IMR-90 (cell line): ENCODE measurements around the gene FIBIN. TPM values are rescaled to one million over a fixed set of nuclear protein-coding genes. Genes with fewer than 3 reads are reported as not detected.

ENCODE experiments used
- ATAC-seq: fragments of 200-7000 bp; cut with Tn5 transposase; 2 replicates; pipeline ENCODE4 v1.9.1; 2020; ENCODE audit warnings: low read depth, mild to moderate bottlenecking, moderate library complexity
- BruUV-seq: library from RNA; stranded (reverse); fragments of 400-500 nt; replicated peaks from 2 replicates; lab custom pipeline; 2021; lab: Mats Ljungman, UMichigan
- CTCF ChIA-PET: fragments of 300-600 bp; formaldehyde crosslinking; extraction: SDS; loops from one replicate; lab custom pipeline; 2021; ENCODE audit warnings: antibody characterized with exemption; lab: Yijun Ruan, JAX
- POLR2A ChIA-PET: fragments of 300-600 bp; sonication (Branson Sonifier 250); formaldehyde crosslinking; loops from one replicate; lab custom pipeline; 2022; ENCODE audit warnings: antibody characterized with exemption; ENCODE audit not compliant: unreplicated experiment; lab: Charles Lee
- DNase-seq: peaks from one replicate; pipeline ENCODE4 v3.0.0; 2013
- H2AFZ ChIP-seq: replicated peaks from 2 replicates; pipeline ENCODE3; 2013; ENCODE audit warnings: low read length, mild to moderate bottlenecking; ENCODE audit not compliant: poor library complexity
- H2AK5ac ChIP-seq: 2 replicates; pipeline ENCODE4 v1.6.1; 2013; ENCODE audit warnings: low read depth, low read length, inconsistent platforms
- H2AK9ac ChIP-seq: replicated peaks from 2 replicates; pipeline ENCODE3; 2013; ENCODE audit warnings: mild to moderate bottlenecking, low read depth, low read length, moderate library complexity; ENCODE audit not compliant: poor library complexity
- H2BK120ac ChIP-seq: 2 replicates; pipeline ENCODE4 v1.6.1; 2013; ENCODE audit warnings: low read depth, low read length, inconsistent platforms
- H2BK15ac ChIP-seq: 3 replicates; pipeline ENCODE4 v1.6.1; 2013; ENCODE audit warnings: low read depth, low read length, inconsistent platforms
- H2BK20ac ChIP-seq: 2 replicates; pipeline ENCODE4 v1.6.1; 2013; ENCODE audit warnings: low read depth, mild to moderate bottlenecking, inconsistent platforms, low read length, moderate library complexity
- H2BK5ac ChIP-seq: 2 replicates; pipeline ENCODE4 v1.6.1; 2013; ENCODE audit warnings: mild to moderate bottlenecking, low read depth, low read length, inconsistent platforms; ENCODE audit not compliant: poor library complexity, severe bottlenecking
- H3K14ac ChIP-seq: replicated peaks from 2 replicates; pipeline ENCODE4 v1.6.1; 2013; ENCODE audit warnings: low read depth, low read length, inconsistent platforms
- H3K18ac ChIP-seq: 2 replicates; pipeline ENCODE4 v1.6.1; 2013; ENCODE audit warnings: low read depth, low read length, control low read depth
- H3K23ac ChIP-seq: 2 replicates; pipeline ENCODE4 v1.6.1; 2013; ENCODE audit warnings: low read depth, low read length, inconsistent platforms
- H3K27ac ChIP-seq: 2 replicates; pipeline ENCODE4 v1.5.1; 2013; ENCODE audit warnings: mild to moderate bottlenecking, control low read depth, low read length; ENCODE audit not compliant: insufficient read depth
- H3K27me3 ChIP-seq: 2 replicates; pipeline ENCODE4 v1.6.1; 2013; ENCODE audit warnings: low read length; ENCODE audit not compliant: control insufficient read depth, insufficient read depth
- H3K36me3 ChIP-seq: 2 replicates; pipeline ENCODE4 v1.6.1; 2013; ENCODE audit warnings: low read length, mixed read lengths; ENCODE audit not compliant: control insufficient read depth, insufficient read depth
- H3K4ac ChIP-seq: 2 replicates; pipeline ENCODE4 v1.6.1; 2013; ENCODE audit warnings: low read depth, low read length, inconsistent platforms
- H3K4me1 ChIP-seq: 2 replicates; pipeline ENCODE4 v1.6.1; 2013; ENCODE audit warnings: low read length, mixed read lengths; ENCODE audit not compliant: control insufficient read depth, insufficient read depth
- H3K4me2 ChIP-seq: 2 replicates; pipeline ENCODE4 v1.6.1; 2013; ENCODE audit warnings: low read depth, mild to moderate bottlenecking, control low read depth, low read length, moderate library complexity
- H3K4me3 ChIP-seq: 2 replicates; pipeline ENCODE4 v1.5.1; 2013; ENCODE audit warnings: low read depth, mild to moderate bottlenecking, control low read depth, low read length, moderate library complexity; ENCODE audit not compliant: insufficient read depth
- H3K56ac ChIP-seq: 2 replicates; pipeline ENCODE4 v1.6.1; 2013; ENCODE audit warnings: low read length, inconsistent platforms; ENCODE audit not compliant: insufficient read depth; ENCODE audit errors: extremely low read depth
- H3K79me1 ChIP-seq, 2 experiments: 2 replicates each; pipeline ENCODE4 v1.6.1; 2013; ENCODE audit warnings: low read length in 2 of 2, inconsistent platforms in 1 of 2, low read depth in 1 of 2
- H3K9ac ChIP-seq: 2 replicates; pipeline ENCODE4 v1.6.1; 2013; ENCODE audit warnings: low read depth, low read length, control low read depth
- H3K9me1 ChIP-seq: 2 replicates; pipeline ENCODE4 v1.6.1; 2013; ENCODE audit warnings: low read length, inconsistent platforms; ENCODE audit not compliant: insufficient read depth
- H3K9me3 ChIP-seq: 2 replicates; pipeline ENCODE4 v1.6.1; 2013; ENCODE audit warnings: low read length; ENCODE audit not compliant: control insufficient read depth, insufficient read depth
- H4K20me1 ChIP-seq: 2 replicates; pipeline ENCODE4 v1.6.1; 2013; ENCODE audit warnings: low read length, inconsistent platforms; ENCODE audit not compliant: insufficient read depth
- H4K5ac ChIP-seq: 2 replicates; pipeline ENCODE4 v1.6.1; 2013; ENCODE audit warnings: mild to moderate bottlenecking, low read depth, low read length, control low read depth
- H4K8ac ChIP-seq, 2 experiments: 2 replicates each; pipeline ENCODE4 v1.6.1; 2013; ENCODE audit warnings: low read depth in 2 of 2, low read length in 2 of 2, control low read depth in 1 of 2, inconsistent platforms in 1 of 2
- H4K91ac ChIP-seq: 2 replicates; pipeline ENCODE4 v1.6.1; 2013; ENCODE audit warnings: low read depth, low read length, inconsistent platforms; ENCODE audit not compliant: insufficient read depth
- BHLHE40 ChIP-seq: fragments of 150-350 bp; IDR thresholded peaks from 2 replicates; pipeline ENCODE4 v1.6.1; 2016; ENCODE audit warnings: mild to moderate bottlenecking, low read depth, low read length
- CEBPB ChIP-seq: IDR thresholded peaks from 2 replicates; pipeline ENCODE4 v1.6.1; 2012; ENCODE audit warnings: low read depth, low read length, improper control_type of control experiment
- CHD1 ChIP-seq: IDR thresholded peaks from 2 replicates; pipeline ENCODE4 v1.6.1; 2012; ENCODE audit warnings: low read depth, low read length, improper control_type of control experiment
- FOS ChIP-seq: fragments of 150-350 bp; IDR thresholded peaks from 2 replicates; pipeline ENCODE4 v1.6.1; 2016; ENCODE audit warnings: low read depth, low read length
- MAFK ChIP-seq: IDR thresholded peaks from 2 replicates; pipeline ENCODE4 v1.6.1; 2012; ENCODE audit warnings: low read depth, low read length, improper control_type of control experiment
- MAZ ChIP-seq: IDR thresholded peaks from 2 replicates; pipeline ENCODE4 v1.6.1; 2012; ENCODE audit warnings: low read depth, mild to moderate bottlenecking, low read length, improper control_type of control experiment, moderate library complexity, borderline replicate concordance
- MXI1 ChIP-seq: IDR thresholded peaks from 2 replicates; pipeline ENCODE4 v1.6.1; 2012; ENCODE audit warnings: low read depth, mild to moderate bottlenecking, low read length, moderate library complexity, borderline replicate concordance
- NFE2L2 ChIP-seq: fragments of 150-350 bp; IDR thresholded peaks from 2 replicates; pipeline ENCODE4 v1.6.1; 2016; ENCODE audit warnings: low read depth, mild to moderate bottlenecking, low read length
- POLR2A ChIP-seq: IDR thresholded peaks from 2 replicates; pipeline ENCODE4 v1.6.1; 2012; ENCODE audit warnings: mild to moderate bottlenecking, low read depth, low read length
- RAD21 ChIP-seq: IDR thresholded peaks from 2 replicates; pipeline ENCODE4 v1.6.1; 2012; ENCODE audit warnings: low read length, improper control_type of control experiment
- RCOR1 ChIP-seq: IDR thresholded peaks from 2 replicates; pipeline ENCODE4 v1.6.1; 2012; ENCODE audit warnings: mild to moderate bottlenecking, low read length, improper control_type of control experiment; ENCODE audit not compliant: insufficient replicate concordance
- RFX5 ChIP-seq: IDR thresholded peaks from 2 replicates; pipeline ENCODE4 v1.8.0; 2012; ENCODE audit warnings: low read depth, mild to moderate bottlenecking, low read length, moderate library complexity
- SMC3 ChIP-seq: fragments of 150-350 bp; IDR thresholded peaks from 2 replicates; pipeline ENCODE4 v1.6.1; 2016; ENCODE audit warnings: low read depth, mild to moderate bottlenecking, antibody characterized with exemption, low read length, moderate library complexity
- WGBS, 2 experiments: methylation state at CpG; one replicate each; pipeline versions ENCODE4 v1.1.5 to v1.1.7; 2013; ENCODE audit warnings: missing lambda C conversion rate in 2 of 2; ENCODE audit not compliant: insufficient read length in 1 of 2; ENCODE audit errors: extremely low coverage in 2 of 2; 5-methylcytosine and 5-hydroxymethylcytosine counted together
- dilution Hi-C: fragments of 300-500 bp; cut with HindIII; formaldehyde crosslinking; loops from one replicate; pipeline ENCODE4 v1.14.3; 2018; ENCODE audit warnings: low sequenced_read_pairs; ENCODE audit not compliant: unreplicated experiment
- in situ Hi-C: fragments of 300-500 bp; cut with MboI; formaldehyde crosslinking; loops from 3 replicates; pipeline ENCODE4 v1.14.3; 2019; ENCODE audit warnings: low sequenced_read_pairs, inconsistent platforms, mixed read lengths
- intact Hi-C: fragments of 100-400 bp; cut with micrococcal nuclease; formaldehyde crosslinking; loops from 2 replicates; pipeline ENCODE4 v1.10.0; 2022
- polyA plus RNA-seq, 3 experiments: library from polyadenylated mRNA; depleted of rRNA; stranded (reverse); fragments of >200 nt; gene quantifications; 2 replicates each; pipeline ENCODE4 v1.2.3, GENCODE V29; 2012; ENCODE audit warnings: low replicate concordance in 1 of 3
- total RNA-seq: library from RNA; depleted of rRNA; stranded (reverse); fragments of >200 nt; gene quantifications from 2 replicates; pipeline ENCODE4 v1.2.3, GENCODE V29; 2012
- TF ChIP-seq, protein P1 (sequence below): fragments of 150-350 bp; IDR thresholded peaks from 2 replicates; pipeline ENCODE4 v1.6.1; 2017; ENCODE audit warnings: mild to moderate bottlenecking, antibody characterized with exemption, low read length, low read depth
- TF ChIP-seq, protein P2 (sequence below): conservative IDR thresholded peaks from 2 replicates; pipeline ENCODE4 v1.5.1; 2012; ENCODE audit warnings: mild to moderate bottlenecking, low read depth, low read length, improper control_type of control experiment
- TF ChIP-seq, protein P3 (sequence below): fragments of 150-350 bp; IDR thresholded peaks from 2 replicates; pipeline ENCODE4 v1.6.1; 2016; ENCODE audit warnings: low read depth, mild to moderate bottlenecking, low read length, moderate library complexity, borderline replicate concordance

Gene FIBIN
- total and polyA plus RNA-seq, 2 of the 4 experiments (the other 2 are of a cell fraction): 5.7 to 6.1 TPM

DNA sequence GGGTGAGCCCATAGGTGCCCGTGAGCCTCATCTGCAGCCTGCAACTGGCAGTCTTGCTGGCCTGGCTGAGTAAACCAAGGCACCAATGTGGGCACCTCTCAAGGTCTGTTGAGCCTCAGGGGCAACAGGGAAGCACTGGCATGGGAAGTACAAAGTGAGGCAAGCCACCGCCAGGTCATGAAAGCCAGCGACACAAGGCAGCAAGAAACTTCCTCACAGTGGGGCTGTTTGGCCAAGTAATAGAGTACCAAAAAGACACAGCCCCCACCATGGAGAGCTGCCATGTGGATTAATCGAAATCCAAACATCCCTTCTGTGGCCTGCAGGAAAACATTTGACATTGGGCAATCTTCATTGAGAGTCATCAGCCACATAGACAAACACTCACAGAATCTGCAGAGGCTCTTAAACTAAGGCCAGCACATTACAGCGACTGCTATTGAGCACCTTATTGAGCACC is 43.6 kb upstream of the FIBIN start:
- H2BK120ac ChIP-seq: peak overlapping the region; percentile 97
- peak overlapping the region; percentile 95 for H3K4ac ChIP-seq
- peaks cover 17% of the 10 kb centered on the region for H3K4me1 ChIP-seq
- H3K9me3 ChIP-seq: no peaks in the 10 kb centered on the region
- H4K5ac ChIP-seq: peak overlapping the region; percentile 19; the same call in 1 of the 2 replicates
- peak overlapping the region; percentile 82 for H3K14ac ChIP-seq
- POLR2A ChIA-PET: no interaction called here
- peak overlapping the region; percentile 65; the same call in 2 of the 3 replicates for H2BK15ac ChIP-seq
- BruUV-seq: no TSS peak
- 100% methylated on average over 1 of the region's 5 CpGs; no CpG with 5 or more reads in 1 of the 2 experiments for WGBS, 2 experiments
- peaks cover 4% of the 10 kb centered on the region for H3K9me1 ChIP-seq
- H3K4me2 ChIP-seq: peak overlapping the region; percentile 2
- peak overlapping the region; percentile 55 for H2BK5ac ChIP-seq
- H4K20me1 ChIP-seq: no peaks in the 10 kb centered on the region
- ATAC-seq: peak; percentile 42
- in situ Hi-C loops: no loop called here
- H2AK5ac ChIP-seq: peak overlapping the region; percentile 97
- H3K27ac ChIP-seq: peak overlapping the region; percentile 56
- peak overlapping the region; percentile 6 for H2AFZ ChIP-seq
- no peaks in the 10 kb centered on the region for H3K79me1 ChIP-seq
- peak overlapping the region; percentile 31 for H3K18ac ChIP-seq
- peak overlapping the region; percentile 4 to 69; a peak in 2 of 4 replicates for H4K8ac ChIP-seq
- H3K36me3 ChIP-seq: no peaks in the 10 kb centered on the region
- H3K4me3 ChIP-seq: no peak overlapping the region
- DNase-seq: peak; percentile 94
- peak overlapping the region; percentile 64; the same call in 1 of the 2 replicates for H3K23ac ChIP-seq
- intact Hi-C loops: no loop called here
- no peak overlapping the region for H3K56ac ChIP-seq
- CTCF ChIA-PET: interaction anchor here (0.6 kb wide), 1 partner anchor 121 kb away, joined by 4 read pairs; no protein-coding TSS in a partner anchor
- H3K27me3 ChIP-seq: no peaks in the 10 kb centered on the region
- H2AK9ac ChIP-seq: no peak overlapping the region
- peak overlapping the region; percentile 90 for H2BK20ac ChIP-seq
- H4K91ac ChIP-seq: peak overlapping the region; percentile 78
- dilution Hi-C loops: no loop called here
- TF ChIP-seq, protein P1, sequence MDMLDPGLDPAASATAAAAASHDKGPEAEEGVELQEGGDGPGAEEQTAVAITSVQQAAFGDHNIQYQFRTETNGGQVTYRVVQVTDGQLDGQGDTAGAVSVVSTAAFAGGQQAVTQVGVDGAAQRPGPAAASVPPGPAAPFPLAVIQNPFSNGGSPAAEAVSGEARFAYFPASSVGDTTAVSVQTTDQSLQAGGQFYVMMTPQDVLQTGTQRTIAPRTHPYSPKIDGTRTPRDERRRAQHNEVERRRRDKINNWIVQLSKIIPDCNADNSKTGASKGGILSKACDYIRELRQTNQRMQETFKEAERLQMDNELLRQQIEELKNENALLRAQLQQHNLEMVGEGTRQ: no peak
- TF ChIP-seq, protein P2, sequence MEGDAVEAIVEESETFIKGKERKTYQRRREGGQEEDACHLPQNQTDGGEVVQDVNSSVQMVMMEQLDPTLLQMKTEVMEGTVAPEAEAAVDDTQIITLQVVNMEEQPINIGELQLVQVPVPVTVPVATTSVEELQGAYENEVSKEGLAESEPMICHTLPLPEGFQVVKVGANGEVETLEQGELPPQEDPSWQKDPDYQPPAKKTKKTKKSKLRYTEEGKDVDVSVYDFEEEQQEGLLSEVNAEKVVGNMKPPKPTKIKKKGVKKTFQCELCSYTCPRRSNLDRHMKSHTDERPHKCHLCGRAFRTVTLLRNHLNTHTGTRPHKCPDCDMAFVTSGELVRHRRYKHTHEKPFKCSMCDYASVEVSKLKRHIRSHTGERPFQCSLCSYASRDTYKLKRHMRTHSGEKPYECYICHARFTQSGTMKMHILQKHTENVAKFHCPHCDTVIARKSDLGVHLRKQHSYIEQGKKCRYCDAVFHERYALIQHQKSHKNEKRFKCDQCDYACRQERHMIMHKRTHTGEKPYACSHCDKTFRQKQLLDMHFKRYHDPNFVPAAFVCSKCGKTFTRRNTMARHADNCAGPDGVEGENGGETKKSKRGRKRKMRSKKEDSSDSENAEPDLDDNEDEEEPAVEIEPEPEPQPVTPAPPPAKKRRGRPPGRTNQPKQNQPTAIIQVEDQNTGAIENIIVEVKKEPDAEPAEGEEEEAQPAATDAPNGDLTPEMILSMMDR: no peak
- TF ChIP-seq CEBPB: peak; percentile 98
- peak; percentile 19; the same call in 1 of the 2 replicates for TF ChIP-seq RAD21
- TF ChIP-seq FOS: peak; percentile 41; the same call in 1 of the 2 replicates
- 0 out of 2 replicates have a peak, but pooled peaks have one; percentile 53 for TF ChIP-seq MXI1
- peak; percentile 97 for TF ChIP-seq MAZ
- TF ChIP-seq RFX5: no peak
- TF ChIP-seq, protein P3, sequence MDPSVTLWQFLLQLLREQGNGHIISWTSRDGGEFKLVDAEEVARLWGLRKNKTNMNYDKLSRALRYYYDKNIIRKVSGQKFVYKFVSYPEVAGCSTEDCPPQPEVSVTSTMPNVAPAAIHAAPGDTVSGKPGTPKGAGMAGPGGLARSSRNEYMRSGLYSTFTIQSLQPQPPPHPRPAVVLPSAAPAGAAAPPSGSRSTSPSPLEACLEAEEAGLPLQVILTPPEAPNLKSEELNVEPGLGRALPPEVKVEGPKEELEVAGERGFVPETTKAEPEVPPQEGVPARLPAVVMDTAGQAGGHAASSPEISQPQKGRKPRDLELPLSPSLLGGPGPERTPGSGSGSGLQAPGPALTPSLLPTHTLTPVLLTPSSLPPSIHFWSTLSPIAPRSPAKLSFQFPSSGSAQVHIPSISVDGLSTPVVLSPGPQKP: no peak
- peak; percentile 90 for TF ChIP-seq RCOR1
- no peak for TF ChIP-seq CHD1
- no peak for TF ChIP-seq POLR2A
- TF ChIP-seq SMC3: no peak
- TF ChIP-seq NFE2L2: no peak
- no peak for TF ChIP-seq BHLHE40
- no peak for TF ChIP-seq MAFK
- H3K9ac ChIP-seq: no peak overlapping the region
